Right kidney (tissue), 9 donors: Measurements from ENCODE around the gene TNIP2.
A peak's percentile ranks its signal among the peaks of the same experiment; 100 is the strongest.

Experiments used
- DNase-seq: peaks from one replicate; pipeline ENCODE4 v3.0.0-alpha.2; 2016
- long read RNA-seq, 8 donors: transcript quantifications; one replicate each; lab custom pipeline, GENCODE V29; 2026

Gene TNIP2
- long read RNA-seq, donor 1, transcript TNIP2-201 (6 exons, 1,974 nt), result major isoform, 6 of 15 reads
- long read RNA-seq, donor 1, partial matches to known transcripts, result 7 of 15 reads
- long read RNA-seq, donor 1, other reads (novel, unspliced or antisense), result 0 of 15 reads
- long read RNA-seq, donor 2, partial matches to known transcripts, result 0 of 4 reads
- long read RNA-seq, donor 2, other reads (novel, unspliced or antisense), result 0 of 4 reads
- long read RNA-seq, donor 3, partial matches to known transcripts, result 7 of 12 reads
- long read RNA-seq, donor 3, other reads (novel, unspliced or antisense), result 0 of 12 reads
- long read RNA-seq, donor 4, transcript TNIP2-201 (6 exons, 1,974 nt), result major isoform, 6 of 8 reads
- long read RNA-seq, donor 4, partial matches to known transcripts, result 0 of 8 reads
- long read RNA-seq, donor 4, other reads (novel, unspliced or antisense), result 0 of 8 reads
- long read RNA-seq, donor 5, transcript TNIP2-201 (6 exons, 1,974 nt), result major isoform, 9 of 15 reads
- long read RNA-seq, donor 5, partial matches to known transcripts, result 5 of 15 reads
- long read RNA-seq, donor 5, other reads (novel, unspliced or antisense), result 0 of 15 reads
- long read RNA-seq, donor 6, partial matches to known transcripts, result 0 of 3 reads
- long read RNA-seq, donor 6, other reads (novel, unspliced or antisense), result 0 of 3 reads
- long read RNA-seq, donor 7, transcript TNIP2-201 (6 exons, 1,974 nt), result major isoform, 12 of 24 reads
- long read RNA-seq, donor 7, partial matches to known transcripts, result 8 of 24 reads
- long read RNA-seq, donor 7, other reads (novel, unspliced or antisense), result 0 of 24 reads
- long read RNA-seq, donor 8, transcript TNIP2-201 (6 exons, 1,974 nt), result major isoform, 7 of 8 reads
- long read RNA-seq, donor 8, partial matches to known transcripts, result 0 of 8 reads
- long read RNA-seq, donor 8, other reads (novel, unspliced or antisense), result 0 of 8 reads

- DNase-seq, result peak; percentile 88
Observed at GRCh38 chr4:2755821-2756690, at the start of gene TNIP2. TSS of gene TNIP2 (minus strand) at chr4:2756336. CDS start at chr4:2756289, 47 bp downstream.

GRCh38 chr4:2804973-2805501 lies 48.9 kb upstream of the TNIP2 start:
- DNase-seq, result no peak

GRCh38 chr4:2804449-2804972 lies 48.4 kb upstream of the TNIP2 start:
- DNase-seq, result no peak

- DNase-seq, result no peak
Observed at GRCh38 chr4:2803624-2804448, 47.7 kb upstream of the TNIP2 start.

GRCh38 chr4:2802618-2803531 lies 46.7 kb upstream of the TNIP2 start:
- no peak for DNase-seq

GRCh38 chr4:2800691-2801596 lies 44.8 kb upstream of the TNIP2 start:
- DNase-seq, result peak; percentile 79

GRCh38 chr4:2799971-2800690 lies 44.0 kb upstream of the TNIP2 start:
- no peak for DNase-seq

- DNase-seq, result no peak
Observed at GRCh38 chr4:2799224-2799911, 43.2 kb upstream of the TNIP2 start.

- DNase-seq, result peak; percentile 54
Observed at GRCh38 chr4:2798399-2799223, 42.5 kb upstream of the TNIP2 start.

- peak; percentile 53 for DNase-seq
Observed at GRCh38 chr4:2797545-2798305, 41.6 kb upstream of the TNIP2 start.

- no peak for DNase-seq
Observed at GRCh38 chr4:2796849-2797544, 40.9 kb upstream of the TNIP2 start.

GRCh38 chr4:2795893-2796848 lies 40.0 kb upstream of the TNIP2 start:
- DNase-seq, result peak; percentile 48

GRCh38 chr4:2795300-2795892 lies 39.3 kb upstream of the TNIP2 start:
- DNase-seq, result no peak
